ENCODE data around the gene CD82. TPM values are rescaled to one million over a fixed set of nuclear protein-coding genes. Genes with fewer than 3 reads are reported as not detected.

The CD82 gene
- total RNA-seq, 1 donor from 2014 or later, result 79.9 TPM

DNA sequence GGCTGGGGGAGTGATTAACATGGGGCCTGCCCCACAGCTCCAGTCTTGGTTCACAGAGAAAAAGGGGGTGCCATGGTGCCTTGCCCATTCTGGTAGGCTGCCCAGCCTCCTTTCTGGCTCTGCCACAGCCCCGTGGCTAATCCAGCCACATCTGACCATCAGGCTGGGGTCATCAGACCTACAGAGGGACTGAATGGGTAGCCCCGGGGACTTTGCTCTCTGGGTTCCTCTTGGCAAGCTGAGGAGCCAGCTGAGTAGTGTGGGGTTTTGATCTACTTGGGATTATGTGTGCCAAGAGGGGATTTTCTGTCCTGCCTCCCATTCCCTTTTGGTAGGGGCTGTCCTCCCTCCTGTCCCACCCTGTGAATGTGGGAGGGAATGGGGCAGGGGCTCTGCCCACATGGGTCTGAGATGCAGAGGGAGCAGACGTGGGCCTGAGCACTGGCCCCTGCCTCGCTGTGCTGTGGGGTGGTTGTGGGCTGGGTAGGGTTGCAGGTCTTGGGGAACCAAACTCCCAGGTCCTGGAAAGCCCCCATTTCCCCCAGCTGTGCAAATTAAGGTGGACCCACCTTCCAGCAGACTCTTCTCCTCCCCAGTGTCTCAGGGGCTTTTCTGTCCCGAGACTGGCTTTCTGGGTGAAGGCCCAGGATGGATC lies 32.0 kb downstream of the CD82 start:
- no peak for DNase-seq (ENCODE audit: extremely low read depth, low read depth, low spot score)

DNA sequence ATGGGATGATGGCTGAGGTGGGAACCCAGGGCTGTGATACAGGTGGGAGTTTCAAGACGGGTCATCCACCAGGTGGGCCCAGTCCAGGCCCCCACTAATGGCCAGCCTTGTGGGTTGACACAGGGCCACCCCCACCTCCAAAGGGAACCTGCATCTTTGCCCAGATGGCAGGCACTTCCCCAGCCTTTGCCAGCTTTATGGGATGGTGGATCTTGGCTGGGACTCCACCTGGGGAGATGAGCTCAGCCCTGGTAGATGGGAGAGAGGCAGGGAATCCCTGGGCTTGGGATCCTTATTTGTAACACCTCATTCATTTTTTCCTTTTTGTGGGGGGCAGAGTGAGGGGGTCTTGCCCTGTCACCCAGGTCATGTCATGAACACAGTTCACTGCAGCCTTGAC lies 33.4 kb downstream of the CD82 start:
- no peak for DNase-seq (ENCODE audit: extremely low read depth, low read depth, low spot score)

DNA sequence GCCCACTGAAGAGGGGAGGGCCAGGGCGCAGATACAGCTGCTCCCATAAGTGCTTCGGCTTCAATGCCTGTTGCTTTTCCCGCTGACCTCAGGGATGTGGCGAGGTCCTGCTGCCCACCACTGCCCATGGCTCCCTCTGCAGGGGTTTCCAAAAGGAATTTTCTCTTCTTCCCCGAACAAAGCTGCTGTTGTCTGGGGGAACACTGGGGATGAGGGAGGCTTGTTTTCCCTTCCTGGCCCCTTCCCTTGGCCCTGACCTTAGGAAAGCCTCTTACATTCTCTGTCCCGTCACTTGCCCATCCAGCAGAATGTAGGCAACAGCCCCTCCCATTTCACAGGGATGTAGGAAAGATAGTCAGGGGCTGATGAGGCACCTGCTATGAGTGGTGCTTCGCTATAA lies 34.8 kb downstream of the CD82 start:
- no peak for DNase-seq (ENCODE audit: extremely low read depth, low read depth, low spot score)

DNA sequence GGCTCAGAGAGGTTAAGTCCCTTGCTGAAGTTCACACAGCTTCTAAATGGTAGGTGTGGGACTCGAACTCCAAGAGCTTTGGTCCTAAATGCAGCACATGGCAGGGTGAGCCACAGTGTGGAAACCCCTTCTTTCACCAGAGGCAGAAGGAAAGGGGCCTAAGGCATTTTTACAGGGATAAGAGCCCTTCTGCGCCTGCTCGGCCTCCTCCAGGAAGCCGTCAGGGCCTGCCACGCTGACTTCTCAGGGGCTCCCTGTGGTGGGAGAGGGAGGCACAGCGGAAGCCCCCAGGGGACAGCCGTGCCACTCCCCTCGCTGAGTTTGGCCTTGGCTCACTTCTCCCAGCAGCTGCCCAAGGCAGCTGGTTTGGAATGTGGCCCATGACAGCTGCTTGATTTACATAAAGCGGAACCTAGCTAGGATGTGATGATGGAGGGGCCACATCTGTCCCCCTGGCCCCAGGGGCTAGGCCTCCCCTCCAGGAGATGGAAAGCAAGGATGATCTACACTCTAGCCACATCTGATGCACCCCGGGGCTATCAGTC lies 35.4 kb downstream of the CD82 start:
- no peak for DNase-seq (ENCODE audit: extremely low read depth, low read depth, low spot score)

DNA sequence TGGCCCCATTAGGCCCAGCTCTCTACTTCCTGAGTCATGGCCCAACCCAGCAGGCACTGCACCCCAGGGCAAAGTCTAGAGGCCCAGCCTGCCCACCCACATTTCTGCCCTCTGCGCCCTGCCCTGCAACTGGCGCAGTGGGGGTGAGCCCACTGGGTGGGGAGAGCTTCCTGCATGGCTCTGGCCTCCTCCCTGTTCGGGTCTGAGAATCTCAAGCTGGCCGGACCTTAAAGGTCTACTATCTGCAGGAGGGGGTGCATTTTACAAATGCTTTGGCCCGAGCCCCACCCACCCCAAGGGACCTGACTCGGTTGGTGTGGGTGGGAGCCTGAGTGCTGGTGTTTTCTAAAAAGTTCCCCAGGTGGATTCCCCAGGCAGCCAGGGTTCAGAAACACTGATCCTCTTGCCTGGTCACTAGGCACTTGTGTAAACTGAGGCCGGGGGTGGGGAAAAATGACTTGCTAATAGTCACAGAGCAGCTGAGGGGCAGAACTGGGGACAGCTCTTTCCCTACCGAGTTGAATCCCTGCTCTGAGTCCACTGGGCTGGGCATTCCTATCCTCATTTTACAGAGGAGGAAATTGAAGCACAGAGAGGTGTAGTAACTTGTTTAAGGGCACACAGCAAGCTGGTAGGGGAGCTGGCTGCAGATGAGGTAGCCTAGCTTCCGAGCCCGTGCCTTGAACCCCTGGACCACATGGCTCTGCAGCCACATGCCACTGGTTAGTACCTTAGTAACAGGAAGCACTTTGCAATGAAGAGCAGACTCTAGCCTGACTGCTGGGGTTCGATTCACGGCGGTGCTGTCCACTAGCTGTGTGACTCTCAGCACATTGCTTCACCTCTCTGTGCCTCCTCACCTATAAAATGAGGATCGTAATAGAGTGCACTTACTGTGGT lies 36.3 kb downstream of the CD82 start:
- no peak for DNase-seq (ENCODE audit: extremely low read depth, low read depth, low spot score)

DNA sequence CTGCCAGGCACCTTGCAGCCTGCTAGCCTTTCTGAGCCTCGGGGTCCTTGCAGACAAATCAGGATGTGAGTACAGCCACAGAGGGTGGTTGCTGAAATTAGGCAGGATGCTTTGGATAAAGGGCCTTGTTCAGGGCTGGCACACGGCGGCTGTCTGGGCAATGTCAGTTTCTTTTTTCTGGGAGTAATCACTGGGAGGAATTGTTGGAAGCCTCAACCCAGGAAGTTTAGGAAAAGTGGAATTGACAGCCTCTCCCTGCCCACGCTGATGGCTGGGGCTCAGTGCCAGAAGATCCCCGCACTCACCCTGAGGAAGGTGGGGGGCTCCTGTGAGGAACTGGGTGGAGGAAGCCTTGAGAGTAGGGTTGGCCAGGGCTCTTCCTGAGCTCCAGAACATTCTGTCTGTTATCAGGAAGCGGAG lies 37.4 kb downstream of the CD82 start:
- DNase-seq (ENCODE audit: extremely low read depth, low read depth, low spot score), result no peak

DNA sequence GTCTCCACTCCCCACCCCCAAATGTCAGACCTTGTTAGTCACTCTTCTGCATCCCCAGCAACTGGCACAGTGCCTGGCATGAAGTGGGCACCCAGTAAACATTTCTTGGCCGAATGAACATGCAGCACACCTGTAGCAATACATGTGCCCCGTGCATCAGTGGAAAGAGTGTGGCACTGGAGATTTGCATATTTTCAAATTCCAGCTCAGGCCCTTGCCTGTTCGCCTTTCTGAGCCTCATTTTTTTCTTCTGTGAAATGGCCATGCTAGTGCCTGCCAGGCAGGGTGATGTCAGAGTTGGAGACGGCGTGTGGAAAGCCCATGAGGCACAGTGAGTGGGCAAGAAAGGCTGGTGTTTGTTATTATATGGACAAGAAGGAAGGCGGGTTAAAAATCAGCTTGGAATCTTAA lies 38.7 kb downstream of the CD82 start:
- DNase-seq (ENCODE audit: extremely low read depth, low read depth, low spot score), result no peak

DNA sequence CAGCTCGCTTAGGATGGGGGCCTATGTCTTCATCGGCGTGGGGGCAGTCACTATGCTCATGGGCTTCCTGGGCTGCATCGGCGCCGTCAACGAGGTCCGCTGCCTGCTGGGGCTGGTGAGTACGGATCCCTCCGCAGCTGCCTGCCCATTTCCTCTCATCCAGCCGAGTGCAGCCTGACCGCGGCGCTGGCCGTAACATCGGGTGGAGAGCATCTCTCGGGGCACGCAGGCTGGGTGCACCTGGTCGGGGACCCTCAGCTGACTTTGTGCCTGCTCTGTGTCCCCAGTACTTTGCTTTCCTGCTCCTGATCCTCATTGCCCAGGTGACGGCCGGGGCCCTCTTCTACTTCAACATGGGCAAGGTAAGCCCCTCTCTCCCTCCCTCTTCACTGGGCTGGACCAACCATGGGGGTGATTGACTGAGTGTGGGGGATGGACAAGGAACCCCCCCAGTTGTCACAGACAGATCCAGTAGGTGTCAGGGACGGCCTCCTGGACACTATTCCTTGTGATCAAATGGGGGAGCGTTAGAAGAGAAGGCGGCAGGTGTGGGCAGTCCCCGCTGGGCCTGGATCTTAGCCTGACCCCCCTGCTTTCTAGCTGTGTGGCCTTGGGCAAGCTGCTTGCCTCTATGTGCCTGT lies 39.7 kb downstream of the CD82 start:
- DNase-seq (ENCODE audit: extremely low read depth, low read depth, low spot score), result no peak

DNA sequence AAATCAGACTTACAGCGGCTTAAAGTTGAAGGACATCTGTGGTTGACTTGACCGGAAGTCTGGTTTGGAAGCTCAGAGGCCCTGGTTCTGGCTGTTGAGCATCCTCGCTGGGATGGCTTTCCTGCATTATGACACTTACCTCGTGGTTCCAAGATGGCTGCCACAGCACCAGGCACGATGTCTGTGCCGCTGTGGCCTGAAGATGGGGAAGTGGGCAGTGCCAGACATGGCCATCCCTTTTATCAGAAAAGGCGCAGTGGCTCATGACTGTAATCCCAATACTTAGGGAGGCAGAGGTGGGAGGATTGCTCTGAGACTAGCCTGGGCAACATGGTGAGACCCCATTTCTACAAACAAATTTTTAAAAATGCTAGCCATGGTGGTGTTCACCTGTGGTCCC lies 40.5 kb downstream of the CD82 start:
- no peak for DNase-seq (ENCODE audit: extremely low read depth, low read depth, low spot score)

DNA sequence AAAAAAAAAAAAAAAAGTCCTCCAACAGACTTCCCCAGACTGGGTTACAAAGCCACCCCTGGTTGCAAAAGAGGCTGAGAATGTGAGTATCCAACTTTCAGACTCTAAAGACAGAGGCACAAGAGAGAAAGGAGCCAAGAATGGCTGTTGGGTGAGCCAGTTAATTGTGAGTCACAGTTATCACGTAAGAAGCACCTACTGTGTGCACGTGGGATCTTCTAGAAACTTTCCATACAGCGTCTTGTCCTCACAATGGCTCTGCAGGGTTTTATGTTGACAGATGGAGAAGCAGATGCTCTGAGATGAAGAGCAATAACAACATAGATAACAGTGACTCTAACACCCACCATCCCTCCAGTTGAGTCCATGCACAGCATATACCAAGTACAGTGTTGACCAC lies 41.0 kb downstream of the CD82 start:
- no peak for DNase-seq (ENCODE audit: extremely low read depth, low read depth, low spot score)

DNA sequence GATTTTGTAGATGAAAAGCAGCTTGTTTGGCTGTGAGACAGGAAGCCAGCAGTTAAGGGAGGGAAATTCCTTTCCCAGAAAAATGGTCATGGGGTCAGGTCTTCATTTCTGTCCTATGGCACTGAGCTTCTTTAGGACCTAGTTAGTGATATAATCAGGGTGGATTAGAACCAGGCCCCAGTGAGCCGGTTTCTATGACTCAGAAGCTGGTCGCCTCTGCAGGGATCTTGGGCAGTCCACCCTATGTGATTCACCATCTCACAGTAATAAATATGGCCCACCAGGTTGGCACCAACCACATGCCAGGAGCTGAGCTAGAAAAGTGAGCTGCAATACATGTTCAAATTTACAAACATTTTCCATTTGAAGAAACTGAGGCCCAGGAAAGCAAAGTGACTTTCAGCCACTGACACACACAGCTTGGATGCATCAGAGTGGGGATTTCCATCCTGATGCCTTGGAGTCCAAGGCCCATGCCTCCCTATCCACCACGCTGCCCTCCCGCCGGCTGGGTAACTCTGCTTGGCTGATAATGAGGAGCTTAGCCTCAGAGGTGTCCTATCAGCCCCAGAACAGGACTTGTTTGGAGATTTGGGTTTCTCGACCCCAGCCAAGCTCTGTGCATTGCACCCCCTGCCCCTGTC lies 42.0 kb downstream of the CD82 start:
- DNase-seq (ENCODE audit: extremely low read depth, low read depth, low spot score), result no peak

DNA sequence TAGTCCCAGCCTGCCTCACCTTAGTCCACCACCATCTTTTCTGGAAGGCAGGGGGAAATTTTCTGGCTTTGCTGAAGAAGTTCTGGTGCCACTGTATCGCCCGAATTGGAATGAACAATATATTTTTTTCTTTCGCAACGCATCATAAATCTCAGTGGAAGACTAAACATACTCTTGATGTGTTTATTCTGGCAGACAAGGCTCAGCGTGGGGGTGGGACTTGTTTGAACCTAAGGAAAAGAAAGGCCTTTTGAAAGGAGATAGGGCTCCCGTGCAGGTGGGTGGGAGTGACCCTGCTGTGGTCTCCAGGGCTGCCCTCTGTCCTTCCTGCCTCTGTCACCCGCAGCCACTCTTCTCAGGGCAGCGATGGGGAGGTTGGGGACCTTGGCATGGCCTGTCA lies 42.5 kb downstream of the CD82 start:
- no peak for DNase-seq (ENCODE audit: extremely low read depth, low read depth, low spot score)

DNA sequence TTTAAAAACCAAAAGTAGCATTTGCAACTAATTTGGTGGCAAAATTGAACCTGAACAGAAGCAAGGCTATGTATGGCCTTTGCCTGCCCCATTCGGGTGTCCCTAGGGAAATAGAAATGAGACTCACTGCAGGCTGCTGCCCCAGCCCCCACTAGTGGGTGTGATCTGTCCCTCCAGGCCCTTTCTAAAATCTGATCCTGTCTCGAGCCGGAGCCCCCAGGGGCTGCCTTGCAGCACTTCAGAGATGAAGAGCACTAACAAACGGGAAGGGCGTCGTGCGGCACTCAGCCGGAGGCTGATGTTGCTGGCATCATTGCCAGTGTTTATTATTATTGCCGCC lies 43.2 kb downstream of the CD82 start:
- DNase-seq (ENCODE audit: extremely low read depth, low read depth, low spot score), result no peak

DNA sequence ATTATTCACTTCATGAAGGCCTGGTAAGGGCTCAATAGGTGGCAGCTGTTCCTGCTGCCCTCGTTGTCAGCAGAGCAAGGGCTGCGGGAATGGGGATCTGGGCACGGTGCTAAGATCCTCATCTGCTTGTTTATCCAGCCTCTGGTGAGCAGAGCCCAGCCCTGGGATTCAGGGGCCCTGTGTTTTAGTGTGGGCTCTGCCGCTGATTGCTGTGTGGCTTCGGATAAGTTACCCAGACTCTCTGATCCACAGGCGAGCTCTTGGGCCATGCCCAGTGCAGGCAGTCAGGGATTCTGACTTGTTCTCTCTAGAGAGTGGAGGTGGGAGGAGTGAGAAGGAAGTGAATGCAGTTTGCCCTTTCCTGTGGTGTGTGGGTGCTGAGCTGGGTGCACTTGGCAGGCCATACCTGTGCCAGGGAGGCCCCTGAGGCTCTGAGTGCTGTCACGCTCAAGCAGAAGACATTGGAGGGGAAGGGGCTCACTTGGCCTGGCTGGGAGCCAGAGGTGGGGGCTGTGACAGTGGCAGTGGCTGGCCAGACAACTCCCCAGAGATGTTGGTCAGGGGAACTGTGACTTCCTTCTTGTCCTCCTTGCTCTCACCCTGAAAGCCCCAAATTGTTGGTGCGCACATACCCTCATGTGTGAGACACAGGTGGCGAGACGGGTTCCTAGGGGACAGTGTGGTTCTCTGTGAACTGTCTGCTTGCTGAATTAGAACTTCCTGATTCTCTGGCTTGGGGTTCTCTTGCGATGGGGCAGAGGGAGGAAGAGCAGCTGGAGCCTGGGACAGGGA lies 43.7 kb downstream of the CD82 start:
- no peak for DNase-seq (ENCODE audit: extremely low read depth, low read depth, low spot score)

DNA sequence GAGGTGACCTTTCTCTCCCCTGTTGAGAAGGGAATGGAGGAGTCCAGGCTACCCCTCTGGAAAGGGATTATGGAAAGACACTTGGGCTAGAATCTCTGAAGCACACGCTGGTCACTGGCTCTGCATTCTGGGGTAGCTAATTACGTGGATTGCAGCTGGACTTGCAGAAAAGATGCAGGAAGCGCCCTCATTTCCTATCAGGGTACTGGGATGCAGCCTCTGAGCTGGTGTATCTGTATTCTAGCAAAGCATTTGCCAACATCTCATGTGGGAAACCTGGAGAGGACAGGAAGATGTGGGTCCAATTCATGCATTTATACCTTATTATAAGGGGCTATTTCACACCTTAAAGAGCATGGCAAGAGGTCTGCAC lies 44.3 kb downstream of the CD82 start:
- no peak for DNase-seq (ENCODE audit: extremely low read depth, low read depth, low spot score)

DNA sequence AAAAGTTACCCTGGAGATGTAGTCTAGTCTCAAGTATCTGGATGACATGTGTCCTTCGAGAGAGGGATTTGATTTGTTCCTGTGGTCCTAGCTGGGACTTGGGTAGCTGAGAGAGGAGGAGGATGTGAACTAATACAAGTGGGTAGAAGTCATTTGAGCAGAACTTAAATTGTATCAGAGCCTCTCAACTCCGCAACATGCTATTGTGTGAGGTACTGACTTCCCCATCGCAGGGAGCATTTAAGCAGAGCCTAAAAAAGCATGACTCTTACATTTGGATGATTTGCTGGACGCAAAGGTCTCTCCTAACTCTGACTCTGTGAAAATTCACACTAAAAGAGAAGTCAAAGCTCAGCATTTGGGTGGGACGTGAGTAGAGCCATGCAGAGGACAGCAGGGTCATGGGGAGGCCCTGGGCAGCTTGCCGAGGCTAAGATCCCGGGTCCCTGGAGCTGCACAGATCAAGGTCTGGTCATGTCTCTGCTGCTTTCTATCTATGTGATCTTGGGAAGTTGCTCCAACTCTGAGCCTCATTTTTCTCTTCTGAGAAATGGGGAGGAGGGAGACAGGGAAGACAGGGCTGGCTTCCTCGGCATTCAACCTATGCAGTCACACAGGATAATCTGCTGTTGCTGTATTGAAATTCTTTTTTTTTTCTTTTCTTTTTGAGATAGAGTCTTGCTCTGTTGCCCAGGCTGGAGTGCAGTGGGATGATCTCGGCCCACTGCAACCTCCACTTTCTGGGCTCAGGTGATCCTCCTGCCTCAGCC lies 44.9 kb downstream of the CD82 start:
- no peak for DNase-seq (ENCODE audit: extremely low read depth, low read depth, low spot score)

DNA sequence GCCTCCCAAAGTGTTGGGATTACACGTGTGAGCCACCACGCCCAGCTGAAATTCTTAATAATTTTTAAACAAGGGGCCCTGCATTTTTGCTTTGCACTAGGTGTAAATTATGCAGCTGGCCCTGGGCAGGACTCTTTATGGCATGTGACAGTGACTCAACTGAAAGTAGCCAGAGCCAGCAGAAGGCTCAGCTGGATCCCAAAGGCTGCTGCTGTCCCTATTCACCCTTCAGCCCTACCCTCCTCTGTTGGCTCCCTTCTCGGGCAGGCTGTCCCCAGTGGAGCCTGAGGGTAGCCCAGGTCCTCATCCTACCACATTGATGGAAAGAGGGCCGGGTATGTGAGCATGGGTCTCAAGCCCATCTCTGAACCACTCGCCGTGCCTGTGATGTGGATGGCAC lies 45.6 kb downstream of the CD82 start:
- DNase-seq (ENCODE audit: extremely low read depth, low read depth, low spot score), result no peak

DNA sequence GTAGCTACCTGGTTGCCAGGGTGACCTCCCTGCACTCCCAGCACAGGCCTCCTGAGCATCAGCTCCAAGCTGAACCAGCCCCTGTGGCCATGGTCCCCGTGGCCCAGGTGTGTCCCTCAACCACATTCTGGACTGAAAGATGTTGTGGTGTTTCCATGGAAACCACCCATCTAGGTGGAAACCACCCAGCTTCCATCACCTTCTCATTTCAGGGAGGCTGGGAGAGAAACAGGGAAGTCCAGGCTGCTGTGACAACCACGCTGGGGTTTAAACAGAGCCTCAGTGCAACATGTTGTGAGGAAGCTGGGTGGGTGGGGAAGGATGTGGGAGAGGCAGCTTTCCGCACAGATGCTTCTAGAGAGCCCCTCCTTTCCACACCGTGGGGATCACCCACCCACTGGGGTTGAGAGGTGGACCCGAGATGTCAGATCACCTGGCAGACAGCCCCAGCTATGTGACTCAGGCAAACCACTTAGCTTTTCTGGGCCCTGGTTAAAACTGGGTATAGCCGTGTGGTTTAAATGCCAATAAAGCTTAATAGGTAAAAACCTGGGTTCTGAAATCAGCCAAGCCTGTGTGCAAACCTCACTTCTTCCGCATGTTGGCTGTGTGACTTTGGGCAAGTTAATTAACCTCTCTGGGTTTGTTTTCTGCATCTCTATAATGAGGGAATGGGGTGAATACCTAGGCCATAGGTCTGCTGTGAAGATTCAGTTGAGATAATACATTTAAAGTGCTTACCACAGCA lies 46.4 kb downstream of the CD82 start:
- no peak for DNase-seq (ENCODE audit: extremely low read depth, low read depth, low spot score)

DNA sequence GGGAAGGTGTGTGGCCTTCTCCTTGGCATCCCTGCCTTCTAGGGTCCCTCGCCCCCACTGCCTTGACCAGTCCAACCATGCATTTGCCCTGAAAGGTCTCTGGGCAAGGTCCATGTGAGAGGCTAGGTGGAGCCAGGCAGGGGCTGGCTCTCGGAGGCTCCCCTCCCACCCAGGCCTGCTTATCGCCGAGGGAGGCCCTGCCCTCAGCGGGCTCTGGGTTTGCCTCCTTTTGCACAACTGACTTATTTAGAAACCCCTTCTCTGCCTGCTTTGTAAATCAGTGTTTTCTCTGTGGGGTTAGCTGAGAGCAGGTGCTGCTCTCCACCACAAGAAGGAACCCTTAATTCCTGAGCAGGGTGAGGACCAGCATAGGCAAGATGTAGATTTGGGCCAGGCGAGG lies 47.7 kb downstream of the CD82 start:
- DNase-seq (ENCODE audit: extremely low read depth, low read depth, low spot score), result no peak

Data from glomerular endothelial cell (primary cell).